HTR-8/SVneo (cell line): ENCODE data around the gene STRADB.
"Not testable (repeated sequence)": the region's sequence is repeated elsewhere in the genome, so short reads cannot be mapped to it uniquely, and the experiment has no call there.

Experiments used
- DNase-seq: peaks from one replicate; pipeline ENCODE4 v3.0.0; 2011; ENCODE audit warnings: low spot score, mixed read lengths; ENCODE audit not compliant: insufficient read length
- FAIRE-seq: peaks from 2 replicates; lab custom pipeline; 2011; peaks lifted over from hg19 to GRCh38; lab: Jason Lieb, UNC

The STRADB gene

GRCh38 chr2:201464547-201464946, 13.0 kb downstream of the STRADB start:
- FAIRE-seq, result no peak
- no peak for DNase-seq

DNA sequence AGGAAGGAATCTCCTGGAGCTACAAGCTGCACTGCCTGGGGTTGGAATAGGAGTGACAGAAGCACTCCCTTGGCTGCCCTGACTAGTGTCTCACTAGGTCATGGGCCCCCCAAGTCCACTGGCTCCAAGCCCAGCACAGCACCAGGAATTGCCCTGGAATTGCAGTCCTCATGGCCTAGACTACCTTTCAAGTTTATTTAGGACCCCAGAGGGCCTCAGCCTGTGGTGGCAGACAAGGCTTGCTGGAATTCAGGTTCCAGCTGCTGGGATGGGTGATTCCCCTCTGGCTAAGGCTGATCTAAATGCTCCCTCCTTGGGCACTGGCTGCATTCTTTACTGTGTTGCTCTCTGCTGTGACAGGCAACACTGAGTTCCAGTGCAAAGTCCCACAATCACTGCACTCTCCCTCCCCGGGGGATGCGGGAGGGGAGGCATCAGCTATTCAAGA, 14.0 kb downstream of the STRADB start:
- no peak for DNase-seq

GRCh38 chr2:201466050-201466675, 14.6 kb downstream of the STRADB start:
- FAIRE-seq (no peak), DNase-seq (peak; percentile 45)

More for the DNA sequence above, 14.0 kb downstream of the STRADB start:
- peak; percentile 69 for FAIRE-seq

- DNase-seq (no peak), FAIRE-seq (no peak)
Measured at GRCh38 chr2:201467666-201468065, 16.1 kb downstream of the STRADB start.

DNA sequence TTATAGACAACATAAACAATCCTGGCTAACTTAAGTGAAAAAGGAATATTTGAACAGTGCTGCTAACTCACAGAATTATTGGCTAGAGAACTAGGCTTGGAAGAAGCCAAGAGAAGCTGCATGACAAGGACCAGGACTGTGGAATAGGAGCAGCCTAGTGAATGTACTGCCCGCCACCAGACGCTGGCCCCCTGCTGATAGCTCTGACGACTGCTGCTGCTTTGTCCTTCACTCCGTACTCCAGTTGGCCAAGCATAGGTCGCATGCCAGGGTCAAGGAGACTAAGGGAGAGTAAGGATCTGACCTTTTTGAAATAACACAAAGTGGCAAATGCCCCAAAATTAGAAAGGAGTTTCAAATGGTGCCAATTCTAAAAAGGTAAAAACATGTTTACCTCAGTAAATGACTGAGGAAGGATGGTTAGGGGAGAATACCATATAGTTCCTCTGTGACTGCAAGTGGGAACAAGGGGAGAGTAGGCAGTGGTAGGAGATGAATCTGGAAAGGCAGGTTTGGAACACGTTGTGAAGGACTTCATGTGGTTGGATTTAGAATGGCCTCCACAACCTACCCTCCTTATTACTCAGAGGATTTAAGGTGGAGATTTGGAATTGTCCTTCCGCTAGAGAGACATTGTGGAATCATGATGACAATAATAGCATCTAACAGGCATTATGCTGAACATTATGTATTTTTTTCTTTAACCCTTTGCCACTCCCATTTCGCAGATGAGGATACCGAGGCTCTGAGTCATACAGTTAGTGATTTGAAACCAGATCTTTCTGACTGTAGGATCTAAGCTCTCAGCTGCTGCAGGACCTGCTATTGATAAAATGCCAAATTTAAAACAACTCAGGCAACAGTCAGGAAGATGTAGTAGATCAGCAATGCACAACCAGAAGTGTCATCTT, 19.5 kb downstream of the STRADB start:
- no peak for FAIRE-seq
- DNase-seq, result no peak

- DNase-seq (no peak), FAIRE-seq (no peak)
Measured at GRCh38 chr2:201471732-201472393, 20.3 kb downstream of the STRADB start.

DNA sequence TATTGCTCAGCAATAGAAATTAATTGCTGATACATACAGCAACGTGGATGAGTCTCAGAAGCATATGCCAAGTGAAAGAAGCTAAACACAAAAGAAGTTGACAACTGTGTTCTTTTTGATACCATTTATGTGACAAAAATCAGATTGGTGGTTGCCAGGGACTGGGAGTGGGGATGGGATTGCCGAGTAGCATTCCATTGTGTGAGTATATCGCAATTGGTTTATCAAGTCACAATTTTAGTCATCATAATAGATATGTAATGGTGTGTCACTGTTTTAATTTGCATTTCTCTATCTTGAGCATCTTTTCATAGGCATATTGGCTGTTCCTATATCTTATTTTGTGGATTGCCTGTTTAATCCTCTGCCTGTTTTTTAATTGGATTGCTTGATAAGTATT, 20.9 kb downstream of the STRADB start:
- DNase-seq, result no peak
- no peak for FAIRE-seq

GRCh38 chr2:201482543-201482942, 31.0 kb downstream of the STRADB start:
- no peak for DNase-seq
- no peak for FAIRE-seq

- DNase-seq, result no peak
- no peak for FAIRE-seq
Measured at GRCh38 chr2:201483342-201483741, 31.8 kb downstream of the STRADB start.

GRCh38 chr2:201483758-201484157, 32.2 kb downstream of the STRADB start:
- not testable (repeated sequence) for DNase-seq, FAIRE-seq

GRCh38 chr2:201484805-201485204, 33.3 kb downstream of the STRADB start:
- FAIRE-seq (no peak), DNase-seq (no peak)

GRCh38 chr2:201490291-201490690, 38.8 kb downstream of the STRADB start:
- no peak for FAIRE-seq

DNA sequence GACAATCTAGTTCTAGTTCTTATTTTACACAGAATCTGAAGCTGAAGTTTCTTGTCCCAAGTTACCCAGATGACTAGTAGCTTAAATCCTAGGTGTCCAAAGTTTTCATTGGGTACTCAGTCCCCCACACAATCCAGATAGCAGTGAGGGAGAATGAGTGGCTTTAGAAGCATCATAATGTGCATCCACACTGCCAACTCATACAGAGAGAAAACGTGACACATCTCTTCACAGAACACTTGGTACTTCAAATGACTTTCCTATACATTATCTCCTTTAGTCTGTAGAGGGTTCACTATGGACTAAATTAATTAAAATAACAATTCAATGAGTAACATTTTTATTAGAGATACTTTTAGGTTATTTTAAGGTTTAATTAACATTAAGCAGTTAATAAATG, 45.2 kb downstream of the STRADB start:
- FAIRE-seq (no peak), DNase-seq (no peak)

More at GRCh38 chr2:201490291-201490690, 38.8 kb downstream of the STRADB start:
- DNase-seq, result no peak

- no peak for FAIRE-seq
Measured at GRCh38 chr2:201500534-201500933, 49.0 kb downstream of the STRADB start.

GRCh38 chr2:201502713-201503112, 51.2 kb downstream of the STRADB start:
- FAIRE-seq (no peak), DNase-seq (no peak)

More at GRCh38 chr2:201500534-201500933, 49.0 kb downstream of the STRADB start:
- DNase-seq, result no peak

DNA sequence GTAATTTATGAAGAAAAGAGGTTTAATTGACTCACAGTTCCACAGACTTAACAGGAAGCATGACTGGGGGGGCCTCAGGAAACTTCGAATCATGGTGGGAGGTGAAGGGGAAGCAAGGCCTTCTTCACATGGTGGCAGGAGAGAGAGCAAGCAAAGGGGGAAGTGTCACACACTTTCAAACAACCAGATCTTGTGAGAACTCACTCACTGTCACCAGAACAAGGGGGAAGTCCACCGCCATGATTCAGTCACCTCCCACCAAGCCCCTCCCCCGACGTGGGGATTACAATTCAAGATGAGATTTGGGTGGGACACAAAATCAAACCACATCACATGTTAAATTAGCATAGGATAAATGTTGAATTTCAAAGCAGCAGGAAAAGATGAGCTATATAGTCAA, 56.2 kb downstream of the STRADB start:
- no peak for DNase-seq
- no peak for FAIRE-seq

GRCh38 chr2:201513271-201513670, 61.7 kb downstream of the STRADB start:
- DNase-seq, result no peak
- no peak for FAIRE-seq

- peak; percentile 13 for FAIRE-seq
Measured at GRCh38 chr2:201515573-201516246, 64.2 kb downstream of the STRADB start.

GRCh38 chr2:201517094-201517493, 65.6 kb downstream of the STRADB start:
- FAIRE-seq (no peak), DNase-seq (peak; percentile 12)

More at GRCh38 chr2:201515573-201516246, 64.2 kb downstream of the STRADB start:
- no peak for DNase-seq

GRCh38 chr2:201520201-201520600, 68.7 kb downstream of the STRADB start:
- FAIRE-seq, result no peak
- no peak for DNase-seq
